ACC112 (cell line): ENCODE data around the gene ST8SIA1.
A peak's percentile ranks its signal among the peaks of the same experiment; 100 is the strongest.

Experiments
- H2AFZ ChIP-seq: fragments of 200-600 bp; sonication (generic); one replicate; pipeline ENCODE4 v1.6.0; 2017; ENCODE audit warnings: antibody characterized with exemption, low read length; ENCODE audit not compliant: unreplicated experiment
- H3K27ac ChIP-seq: fragments of 200-600 bp; sonication (generic); 2 replicates; pipeline ENCODE4 v1.5.1; 2014; ENCODE audit warnings: low read depth, mild to moderate bottlenecking, antibody characterized with exemption, low read length, moderate library complexity
- H3K27me3 ChIP-seq: fragments of 200-600 bp; sonication (generic); 2 replicates; pipeline ENCODE4 v1.6.1; 2014; ENCODE audit warnings: mild to moderate bottlenecking, antibody characterized with exemption, low read length, moderate library complexity, mixed read lengths; ENCODE audit not compliant: insufficient read depth
- H3K36me3 ChIP-seq: fragments of 200-600 bp; sonication (generic); 2 replicates; pipeline ENCODE4 v1.6.1; 2016; ENCODE audit warnings: mild to moderate bottlenecking, antibody characterized with exemption, low read length, moderate library complexity, mixed read lengths; ENCODE audit not compliant: insufficient read depth
- H3K4me1 ChIP-seq: fragments of 200-600 bp; sonication (generic); one replicate; pipeline ENCODE4 v1.6.1; 2016; ENCODE audit warnings: low read length, mixed read lengths; ENCODE audit not compliant: insufficient read depth, unreplicated experiment, control insufficient read depth
- H3K4me3 ChIP-seq: fragments of 200-600 bp; sonication (generic); 2 replicates; pipeline ENCODE4 v1.5.1; 2014; ENCODE audit warnings: mild to moderate bottlenecking, low read depth, low read length
- H3K79me2 ChIP-seq: fragments of 200-600 bp; sonication (generic); one replicate; pipeline ENCODE4 v1.6.0; 2016; ENCODE audit warnings: low read length; ENCODE audit not compliant: control insufficient read depth, unreplicated experiment, insufficient read depth

ST8SIA1 gene

GRCh38 chr12:22283508-22283907 lies 51.0 kb downstream of the ST8SIA1 start:
- no peaks in the 10 kb centered on the region for H3K27me3 ChIP-seq
- H2AFZ ChIP-seq = peak overlapping the region; percentile 27
- 0 out of 2 replicates have a peak overlapping the region, but pooled peaks have one; percentile 60 for H3K4me3 ChIP-seq
- H3K4me1 ChIP-seq = peaks cover 36% of the 10 kb centered on the region
- H3K27ac ChIP-seq = peak overlapping the region; percentile 71
- no peaks in the 10 kb centered on the region for H3K79me2 ChIP-seq
- H3K36me3 ChIP-seq = no peaks in the 10 kb centered on the region

DNA sequence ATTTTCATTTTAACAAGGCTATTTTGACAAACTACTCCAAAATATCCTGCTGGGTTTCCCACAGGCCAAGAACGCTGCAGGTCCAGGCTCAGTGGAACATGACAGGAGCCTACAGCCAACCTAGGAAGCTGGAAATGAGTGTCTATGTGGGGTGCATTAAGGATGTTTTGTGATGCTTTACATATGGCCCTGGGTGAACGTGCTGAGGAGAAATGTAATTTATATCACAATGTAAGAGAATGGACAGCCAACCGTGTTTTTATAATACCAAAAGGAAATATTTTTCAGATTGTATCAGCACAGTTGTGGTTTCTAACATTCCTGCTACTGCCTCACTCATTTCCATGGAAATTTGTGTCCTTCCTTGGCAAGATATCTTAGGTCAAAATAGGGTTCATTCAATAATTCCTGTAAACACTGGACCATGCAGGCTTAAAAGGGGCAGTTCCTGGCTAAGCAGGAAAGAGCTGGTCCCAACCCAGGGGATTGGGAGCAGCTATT lies 51.5 kb downstream of the ST8SIA1 start:
- no peaks in the 10 kb centered on the region for H3K36me3 ChIP-seq
- peaks cover 35% of the 10 kb centered on the region for H3K4me1 ChIP-seq
- peak overlapping the region; percentile 31 for H2AFZ ChIP-seq
- peak overlapping the region; percentile 71 for H3K27ac ChIP-seq
- H3K4me3 ChIP-seq = peak overlapping the region; percentile 60
- H3K27me3 ChIP-seq = no peaks in the 10 kb centered on the region
- no peaks in the 10 kb centered on the region for H3K79me2 ChIP-seq

DNA sequence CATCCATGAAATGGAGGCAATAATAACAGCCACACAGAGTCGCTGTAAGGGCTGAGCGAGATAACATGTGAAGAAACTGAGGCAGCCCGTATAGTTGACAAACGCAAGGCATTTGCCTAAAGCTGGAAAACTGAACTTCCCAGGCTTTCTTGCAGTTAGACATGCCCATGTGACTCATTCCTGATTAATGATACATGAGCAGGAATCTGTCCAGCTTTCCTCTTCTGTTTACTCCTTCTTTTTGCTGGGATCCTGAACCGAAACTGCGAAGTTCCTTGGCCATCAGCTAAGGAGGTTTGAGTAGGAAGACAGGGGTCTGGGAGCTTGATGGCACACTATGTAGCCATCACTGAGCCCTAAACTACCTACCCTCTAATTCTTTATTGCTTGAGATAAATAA lies 52.2 kb downstream of the ST8SIA1 start:
- Histone ChIP-seq H3K4me1 (peaks cover 29% of the 10 kb centered on the region), H2AFZ (peak overlapping the region; percentile 49), H3K79me2 (no peaks in the 10 kb centered on the region), H3K27ac (peak overlapping the region; percentile 71), H3K27me3 (no peaks in the 10 kb centered on the region), H3K36me3 (no peaks in the 10 kb centered on the region), H3K4me3 (peak overlapping the region; percentile 60)

DNA sequence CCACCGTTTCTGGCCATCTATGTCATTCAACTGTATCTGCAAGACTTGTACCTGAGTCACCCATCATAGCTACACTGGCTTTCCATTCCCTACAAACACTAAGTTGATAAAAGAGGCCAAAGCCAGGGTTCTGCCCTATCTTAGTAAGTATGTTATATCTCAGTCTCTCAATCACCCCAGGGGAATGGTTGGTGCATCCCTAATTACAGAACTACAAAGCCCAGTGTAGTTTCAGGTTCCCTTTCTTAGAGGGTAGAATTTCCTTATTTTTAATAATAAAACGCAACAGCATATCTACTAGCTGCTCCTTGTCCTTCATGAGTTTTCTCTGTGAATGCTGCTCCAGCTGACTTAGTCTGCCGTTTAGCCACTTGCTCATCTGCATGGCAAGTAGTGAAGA lies 57.6 kb downstream of the ST8SIA1 start:
- Histone ChIP-seq H2AFZ (no peak overlapping the region), H3K79me2 (no peaks in the 10 kb centered on the region), H3K27me3 (no peaks in the 10 kb centered on the region), H3K4me1 (peaks cover 22% of the 10 kb centered on the region), H3K36me3 (no peaks in the 10 kb centered on the region), H3K4me3 (no peak overlapping the region), H3K27ac (no peak overlapping the region)

GRCh38 chr12:22276313-22276712 lies 58.2 kb downstream of the ST8SIA1 start:
- H2AFZ ChIP-seq = peak overlapping the region; percentile 12
- H3K27ac ChIP-seq = peak overlapping the region; percentile 63

DNA sequence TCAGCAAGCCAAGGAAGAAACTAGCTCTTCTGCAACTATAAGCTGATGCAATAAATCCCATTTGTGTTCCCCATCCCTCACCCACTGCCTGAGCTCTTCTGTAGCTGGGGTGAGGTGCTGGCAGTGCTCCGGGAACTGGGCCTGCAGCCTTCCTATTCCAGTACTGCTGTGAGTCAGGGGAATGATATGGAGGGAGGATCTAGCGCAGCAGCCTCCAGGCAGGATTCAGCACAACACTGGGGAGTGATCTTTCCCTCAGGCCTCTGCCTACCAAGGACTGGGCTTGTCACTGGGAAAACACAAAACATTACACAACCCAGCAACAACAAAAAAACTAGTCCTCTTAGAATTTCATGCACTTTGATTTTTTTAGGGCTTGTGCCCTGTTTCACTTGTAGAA lies 58.7 kb downstream of the ST8SIA1 start:
- no peaks in the 10 kb centered on the region for H3K27me3 ChIP-seq
- H3K27ac ChIP-seq = peak overlapping the region; percentile 63
- peaks cover 32% of the 10 kb centered on the region for H3K4me1 ChIP-seq
- H3K4me3 ChIP-seq = peak overlapping the region; percentile 13; the same call in 1 of the 2 replicates
- H2AFZ ChIP-seq = peak overlapping the region; percentile 12
- no peaks in the 10 kb centered on the region for H3K79me2 ChIP-seq
- no peaks in the 10 kb centered on the region for H3K36me3 ChIP-seq

More at GRCh38 chr12:22276313-22276712, 58.2 kb downstream of the ST8SIA1 start:
- Histone ChIP-seq H3K27me3 (no peaks in the 10 kb centered on the region), H3K4me3 (peak overlapping the region; percentile 13; the same call in 1 of the 2 replicates), H3K4me1 (peaks cover 28% of the 10 kb centered on the region), H3K79me2 (no peaks in the 10 kb centered on the region), H3K36me3 (no peaks in the 10 kb centered on the region)

- Histone ChIP-seq H3K79me2 (no peaks in the 10 kb centered on the region), H3K27ac (no peak overlapping the region), H3K4me1 (peaks cover 35% of the 10 kb centered on the region), H3K4me3 (no peak overlapping the region), H2AFZ (no peak overlapping the region), H3K27me3 (no peaks in the 10 kb centered on the region), H3K36me3 (no peaks in the 10 kb centered on the region)
These were observed 62.0 kb downstream of the ST8SIA1 start for GRCh38 chr12:22272335-22273151.

DNA sequence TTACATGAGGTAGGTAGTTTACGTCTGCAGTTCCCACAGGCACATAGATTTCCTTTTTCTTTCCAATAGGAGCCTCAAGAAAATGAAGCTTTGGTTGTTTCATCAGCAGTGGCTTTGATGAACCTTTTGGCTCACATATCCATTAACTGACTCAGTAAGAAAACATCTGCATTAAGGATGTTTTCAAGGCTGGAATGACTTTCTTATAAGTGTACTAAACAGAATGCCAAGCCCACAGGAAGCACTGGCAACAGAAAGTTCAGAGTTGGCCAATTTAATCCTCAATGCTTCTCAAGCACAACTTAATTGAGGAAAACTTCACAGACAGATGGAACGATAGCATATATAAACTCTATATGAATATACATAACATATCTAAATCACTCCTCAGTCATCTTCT lies 63.5 kb downstream of the ST8SIA1 start:
- H3K79me2 ChIP-seq = no peaks in the 10 kb centered on the region
- peaks cover 30% of the 10 kb centered on the region for H3K4me1 ChIP-seq
- H3K4me3 ChIP-seq = no peak overlapping the region
- no peaks in the 10 kb centered on the region for H3K27me3 ChIP-seq
- H3K27ac ChIP-seq = peak overlapping the region; percentile 27
- H3K36me3 ChIP-seq = no peaks in the 10 kb centered on the region
- H2AFZ ChIP-seq = no peak overlapping the region

DNA sequence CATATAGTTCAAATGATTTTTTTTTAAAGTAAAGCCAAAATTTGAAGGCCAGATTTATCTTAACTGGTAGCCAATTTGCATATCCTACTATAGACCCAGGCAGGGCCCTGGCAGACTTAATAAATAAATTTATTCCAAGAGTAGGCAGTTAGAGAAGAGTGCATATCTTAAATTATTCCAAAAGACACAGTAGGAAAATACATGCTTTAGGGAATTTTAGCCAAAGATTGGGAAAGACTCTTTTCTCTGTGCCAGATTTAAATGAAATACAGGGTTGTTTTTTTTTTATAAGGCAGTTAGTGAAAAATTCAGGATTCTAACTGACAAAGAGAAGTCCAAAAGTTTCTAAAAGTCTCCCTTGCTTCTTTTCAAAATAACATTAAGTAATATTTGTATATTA lies 65.5 kb downstream of the ST8SIA1 start:
- Histone ChIP-seq H3K27ac (no peak overlapping the region), H3K79me2 (no peaks in the 10 kb centered on the region), H3K4me3 (no peak overlapping the region), H3K27me3 (no peaks in the 10 kb centered on the region), H3K36me3 (no peaks in the 10 kb centered on the region), H2AFZ (no peak overlapping the region), H3K4me1 (peaks cover 21% of the 10 kb centered on the region)

- no peaks in the 10 kb centered on the region for H3K36me3 ChIP-seq
- no peaks in the 10 kb centered on the region for H3K27me3 ChIP-seq
These were observed 66.1 kb downstream of the ST8SIA1 start for GRCh38 chr12:22268406-22268805.

DNA sequence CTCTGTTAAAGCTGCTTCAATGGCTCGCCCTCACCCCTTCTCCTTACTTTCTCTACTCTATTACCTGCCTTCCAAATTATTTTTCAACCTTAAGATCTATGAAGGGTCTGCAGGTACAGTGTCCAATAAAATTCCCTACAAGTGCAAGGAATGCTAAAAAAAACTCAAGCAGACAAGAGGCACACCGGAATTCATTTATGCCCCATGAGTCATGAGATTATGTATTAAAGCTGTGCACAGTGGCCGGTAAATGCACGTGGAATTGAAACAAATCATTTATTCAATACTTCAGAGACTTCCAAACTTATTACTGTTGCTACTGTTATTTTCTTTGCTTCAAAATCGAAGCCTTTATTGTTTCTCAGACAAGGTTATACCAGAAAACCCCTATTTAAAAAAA lies 68.4 kb downstream of the ST8SIA1 start:
- H3K4me3 ChIP-seq = no peak overlapping the region
- H3K27ac ChIP-seq = no peak overlapping the region
- peaks cover 6% of the 10 kb centered on the region for H3K4me1 ChIP-seq
- no peaks in the 10 kb centered on the region for H3K79me2 ChIP-seq
- H3K36me3 ChIP-seq = no peaks in the 10 kb centered on the region
- H2AFZ ChIP-seq = no peak overlapping the region
- no peaks in the 10 kb centered on the region for H3K27me3 ChIP-seq

More at GRCh38 chr12:22268406-22268805, 66.1 kb downstream of the ST8SIA1 start:
- no peak overlapping the region for H3K4me3 ChIP-seq
- H3K4me1 ChIP-seq = peaks cover 21% of the 10 kb centered on the region
- H2AFZ ChIP-seq = no peak overlapping the region
- H3K79me2 ChIP-seq = no peaks in the 10 kb centered on the region
- H3K27ac ChIP-seq = no peak overlapping the region
